ENCODE data around the gene ZBTB26.
"Not testable (repeated sequence)": the region's sequence is repeated elsewhere in the genome, so short reads cannot be mapped to it uniquely, and the experiment has no call there.

Gene ZBTB26

DNA sequence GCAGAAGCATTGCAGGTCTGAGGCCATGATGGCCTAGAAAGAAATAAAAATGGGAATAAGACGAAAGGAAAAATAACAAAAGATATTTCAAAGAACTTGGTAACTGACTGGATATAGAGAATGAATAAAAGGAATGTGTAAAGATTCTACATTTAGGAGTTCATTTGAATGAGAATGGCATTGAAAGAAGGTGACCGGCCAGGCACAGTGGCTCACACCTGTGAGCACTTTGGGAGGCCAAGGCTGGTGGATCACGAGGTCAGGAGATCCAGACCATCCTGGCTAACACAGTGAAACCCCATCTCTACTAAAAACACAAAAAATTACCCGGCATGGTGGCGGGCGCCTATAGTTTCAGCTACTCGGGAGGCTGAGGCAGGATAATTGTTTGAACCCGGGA, 8.6 kb downstream of the ZBTB26 start:
- no peak for DNase-seq

DNA sequence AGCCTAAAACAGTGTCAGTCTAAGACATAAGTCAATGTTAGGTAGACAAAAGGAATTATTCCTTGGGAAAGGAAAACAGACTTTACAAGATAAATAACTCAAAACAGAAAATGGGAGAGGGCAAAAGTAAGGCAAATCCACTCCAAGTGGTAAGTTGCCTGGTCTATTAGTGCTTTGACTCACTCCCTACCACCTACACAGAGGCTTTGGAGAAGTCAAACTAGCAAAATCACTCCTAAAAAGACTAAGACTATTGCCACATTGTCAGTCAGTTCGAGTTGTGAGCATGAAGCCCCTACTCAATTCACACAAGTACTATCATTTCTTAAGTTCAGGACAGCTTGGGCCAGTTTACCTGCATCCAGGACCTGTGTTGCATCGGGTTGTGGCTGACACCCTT, 13.0 kb downstream of the ZBTB26 start:
- DNase-seq = no peak

DNA sequence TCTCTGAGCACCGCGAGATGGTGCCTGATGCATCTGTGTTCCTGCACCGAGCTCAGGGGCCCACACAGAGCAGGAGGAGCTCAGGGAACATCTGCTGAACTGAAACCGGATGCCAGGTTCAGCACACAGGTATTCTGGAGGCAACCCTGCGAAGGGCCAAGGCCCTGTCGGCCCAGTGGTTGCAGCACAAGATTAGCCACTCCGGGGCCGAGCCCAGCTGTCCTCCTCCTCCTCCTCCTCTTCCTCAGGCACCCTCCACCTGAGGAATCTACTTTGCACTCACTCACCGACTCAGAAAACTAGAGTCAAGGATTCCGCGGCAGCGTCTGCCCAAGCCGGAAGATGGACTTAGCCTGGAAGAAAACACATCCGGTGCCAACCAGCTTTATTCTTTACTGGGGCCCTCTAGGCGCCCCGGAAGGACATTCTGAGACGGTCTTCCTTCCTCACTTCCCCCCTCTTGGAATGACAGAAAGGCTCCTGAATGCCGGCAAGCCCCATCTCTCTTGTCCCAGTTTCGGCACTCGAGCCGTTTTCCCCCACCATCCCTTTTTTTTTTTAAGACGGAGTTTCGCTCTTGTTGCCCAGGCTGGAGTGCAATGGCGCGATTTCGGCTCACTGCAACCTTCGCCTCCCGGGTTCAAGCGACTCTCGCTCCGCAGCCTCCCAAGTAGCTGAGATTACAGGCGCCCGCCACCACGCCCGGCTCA, 18.2 kb downstream of the ZBTB26 start, which contains the start of gene ZBTB6:
Gene ZBTB6 (minus strand): TSS at position 360 of the 710 bp plus-strand sequence. CDS start 1,251 bp downstream, outside the sequence.
- peak; percentile 58 to 71 for DNase-seq

DNA sequence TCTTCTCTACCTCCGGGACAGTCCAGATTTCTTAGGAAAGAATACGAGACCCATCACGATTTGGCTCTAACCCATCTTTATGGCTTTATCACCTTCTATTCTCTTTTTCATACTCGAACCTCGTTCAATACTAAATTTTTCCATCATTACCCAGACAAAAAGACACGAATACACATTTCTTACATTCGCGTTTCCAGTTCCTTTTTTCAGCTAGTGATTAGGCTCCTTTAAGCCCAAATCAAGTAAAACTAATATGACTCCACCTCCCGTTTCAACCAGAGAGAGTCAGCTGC, 18.7 kb downstream of the ZBTB26 start:
- no peak for DNase-seq

DNA sequence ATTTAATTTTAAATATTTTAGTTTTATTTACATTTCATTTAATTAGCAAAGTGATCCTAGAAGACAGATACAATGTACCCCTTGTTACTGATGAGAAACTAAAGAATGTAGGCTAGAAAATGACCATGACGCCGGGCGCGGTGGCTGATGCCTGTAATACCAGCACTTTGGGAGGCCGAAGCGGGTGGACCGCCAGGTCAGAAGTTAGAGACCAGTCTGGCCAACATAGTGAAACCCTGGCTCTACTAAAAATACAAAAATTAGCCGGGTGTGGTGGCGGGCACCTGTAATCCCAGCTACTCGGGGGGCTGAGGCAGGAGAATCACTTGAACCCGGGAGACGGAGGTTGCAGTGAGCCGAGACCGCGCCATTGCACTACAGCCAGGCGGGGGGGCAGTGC, 25.2 kb downstream of the ZBTB26 start:
- not testable (repeated sequence) for DNase-seq

DNA sequence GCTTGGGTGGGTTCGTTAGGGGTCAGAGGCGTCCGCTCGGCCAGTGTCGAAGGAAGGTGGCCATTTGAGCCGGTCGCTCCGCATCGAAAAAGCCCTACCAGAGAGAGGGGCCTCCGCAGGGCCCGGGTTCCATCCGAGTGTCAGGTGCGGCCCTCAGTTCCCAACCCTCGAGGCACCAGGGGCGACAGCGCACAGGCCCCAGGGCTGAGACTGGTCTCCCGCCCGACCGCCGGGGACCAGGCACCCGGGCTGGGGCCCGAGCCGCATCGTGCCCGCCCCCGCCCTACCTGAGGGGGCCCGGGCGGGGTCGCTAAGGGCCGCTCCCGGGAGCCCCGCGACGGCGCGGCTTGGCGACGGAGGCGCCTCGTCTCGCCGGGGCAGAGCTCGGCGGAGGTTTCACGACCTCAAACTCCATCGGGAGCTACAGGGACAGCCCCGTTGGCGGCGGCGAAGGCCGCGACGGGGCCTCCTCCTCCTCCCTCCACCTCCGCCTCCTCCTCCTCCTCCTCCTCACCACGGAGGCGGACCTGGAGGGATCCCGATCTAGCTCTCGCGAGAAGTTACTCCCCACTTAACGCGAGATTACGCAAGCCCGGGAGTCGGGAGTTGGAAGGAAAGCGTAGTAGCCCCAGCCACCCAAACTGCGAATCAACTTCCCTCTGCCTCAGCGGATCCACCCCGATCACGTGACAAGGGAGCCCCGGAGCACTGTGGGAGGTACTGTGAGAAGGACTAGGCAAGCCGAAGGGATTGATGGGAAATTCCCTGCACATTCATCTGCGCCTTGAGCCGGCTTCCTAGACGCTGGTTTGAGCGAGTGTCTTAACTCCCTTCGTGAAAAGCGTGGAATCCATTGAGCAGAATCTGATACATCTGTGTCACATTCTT, 26.2 kb downstream of the ZBTB26 start, which contains the start of gene RC3H2:
Gene RC3H2 (minus strand): TSS at position 537 of the 888 bp plus-strand sequence. CDS start 7,850 bp downstream, outside the sequence.
- peak; percentile 99 for DNase-seq

DNA sequence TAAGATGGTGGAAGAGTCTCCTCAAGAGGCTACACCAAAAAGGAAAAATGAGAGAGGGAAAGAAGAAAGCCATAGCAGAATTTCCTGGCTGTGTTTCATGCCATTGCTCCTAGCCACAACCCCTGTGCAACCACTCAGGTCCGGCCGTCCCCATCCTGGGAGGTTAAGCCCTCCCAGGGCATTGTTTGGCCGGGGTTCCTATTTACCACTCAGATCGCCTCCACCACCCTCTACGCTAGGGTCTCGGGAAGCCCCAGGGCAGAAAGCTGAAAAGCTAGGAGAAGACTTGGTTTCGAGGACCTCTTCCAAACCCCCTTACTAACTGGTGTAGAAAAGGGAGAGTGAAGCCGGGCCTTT, 26.9 kb downstream of the ZBTB26 start:
- peak in 1 of 2 experiments; percentile 13 for DNase-seq

DNA sequence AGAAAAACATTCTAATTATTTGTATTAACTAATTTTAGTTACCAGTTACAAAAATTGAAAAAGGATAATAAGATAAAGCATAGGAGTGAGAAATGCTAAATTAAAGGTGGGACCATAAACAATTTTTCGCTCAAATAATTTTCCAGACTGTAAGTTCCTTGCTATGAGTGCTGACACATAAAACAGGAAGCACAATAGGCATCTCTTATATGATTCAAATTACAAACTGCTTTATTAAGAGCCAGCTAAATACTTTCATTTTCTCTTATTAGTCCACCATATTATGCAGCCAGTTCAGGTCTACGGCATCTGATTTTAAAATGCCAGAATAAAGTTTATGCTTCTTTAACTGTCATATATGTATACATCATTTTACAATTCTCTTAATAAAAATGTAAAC, 30.5 kb downstream of the ZBTB26 start:
- no peak for DNase-seq

DNA sequence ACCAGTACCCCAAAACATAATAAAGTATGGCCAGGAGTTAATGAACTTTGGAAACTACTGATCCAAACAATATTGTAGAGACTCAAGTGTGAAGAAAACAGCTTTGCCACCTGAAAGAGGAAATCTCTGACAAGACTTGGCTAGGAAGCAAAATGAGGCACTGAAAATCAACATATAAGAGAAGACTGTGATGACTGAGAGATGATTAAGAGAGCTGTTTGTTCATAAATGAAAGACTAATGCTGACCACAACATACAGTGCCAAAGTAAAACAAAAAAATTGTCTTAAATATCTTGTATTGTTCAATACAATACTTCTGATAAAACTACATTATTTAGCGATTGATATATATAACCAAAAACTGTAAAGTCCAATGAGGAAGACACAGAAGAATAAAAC, 33.3 kb downstream of the ZBTB26 start:
- no peak for DNase-seq

DNA sequence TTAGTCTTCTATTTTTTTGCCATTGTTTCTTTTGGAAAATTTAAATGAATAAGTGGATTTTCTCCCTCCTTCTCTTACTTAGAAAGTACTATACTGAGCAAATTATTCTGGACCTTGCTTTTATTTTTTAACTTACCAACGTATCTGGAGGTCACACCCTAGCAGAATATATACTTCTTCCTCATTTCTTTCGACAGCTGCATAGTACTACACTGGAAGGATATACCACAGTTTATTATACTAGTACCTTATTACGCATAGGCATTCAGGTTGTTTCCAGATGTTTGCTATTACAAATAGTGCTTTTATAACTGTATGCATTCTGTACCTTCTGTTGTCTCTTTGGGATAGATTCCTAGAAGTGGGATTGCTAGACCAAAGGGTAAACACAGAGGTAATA, 42.8 kb downstream of the ZBTB26 start:
- DNase-seq = no peak

DNA sequence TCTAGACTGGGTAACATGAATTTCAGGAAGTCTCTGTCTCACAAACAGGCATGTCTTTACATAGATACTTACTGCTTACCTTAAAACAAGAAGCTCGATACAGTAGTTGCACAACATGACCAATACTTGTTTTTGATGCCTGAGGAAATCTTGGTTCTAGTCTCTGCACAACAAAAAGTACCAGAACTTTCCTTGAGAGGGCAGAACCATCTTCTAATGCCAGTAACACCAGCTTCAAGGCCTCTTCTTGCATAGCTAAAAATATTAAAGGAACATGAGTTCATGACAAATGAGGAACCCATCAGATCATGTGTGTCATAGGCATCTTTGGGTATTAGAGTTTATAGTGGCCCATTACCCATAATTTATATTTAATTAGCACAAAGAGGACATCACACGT, 48.2 kb downstream of the ZBTB26 start:
- no peak for DNase-seq

DNA sequence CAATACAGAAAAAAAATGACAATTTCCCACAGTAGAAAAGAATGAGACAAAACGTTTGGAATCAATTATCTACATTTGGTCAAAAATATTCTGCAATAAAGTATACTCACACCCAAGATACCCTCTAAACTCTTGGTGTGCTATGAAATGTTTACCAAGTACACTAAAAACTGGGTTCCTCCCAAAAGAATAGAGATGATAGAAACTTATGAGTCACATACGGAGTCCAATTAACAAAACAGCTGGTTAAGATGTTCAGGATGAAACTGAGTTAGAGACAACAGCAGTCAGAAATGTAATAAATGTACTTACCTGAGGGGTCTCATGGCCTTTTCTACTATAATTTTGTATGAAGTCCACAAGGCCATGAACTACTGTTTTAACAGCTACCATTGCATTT, 51.9 kb downstream of the ZBTB26 start:
- no peak for DNase-seq

DNA sequence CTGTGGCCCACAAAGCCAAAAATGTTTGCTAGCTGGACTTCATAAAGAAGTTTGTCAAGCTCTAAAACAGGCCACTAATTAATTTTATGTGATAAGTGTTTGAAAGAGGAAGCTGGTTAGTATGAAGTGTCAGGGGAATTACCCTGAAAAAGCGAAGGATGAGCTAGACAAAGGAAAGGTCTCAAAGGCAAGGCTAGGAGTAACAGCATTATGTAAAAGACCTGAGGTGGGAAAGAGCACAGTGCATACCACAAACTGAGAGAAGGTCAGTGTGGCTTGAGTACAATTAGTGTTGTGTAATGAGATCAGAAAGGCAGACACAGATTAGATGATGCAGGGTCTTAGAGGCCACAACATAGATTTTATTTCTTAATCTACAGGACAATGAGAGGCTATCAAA, 55.8 kb downstream of the ZBTB26 start:
- DNase-seq = no peak

DNA sequence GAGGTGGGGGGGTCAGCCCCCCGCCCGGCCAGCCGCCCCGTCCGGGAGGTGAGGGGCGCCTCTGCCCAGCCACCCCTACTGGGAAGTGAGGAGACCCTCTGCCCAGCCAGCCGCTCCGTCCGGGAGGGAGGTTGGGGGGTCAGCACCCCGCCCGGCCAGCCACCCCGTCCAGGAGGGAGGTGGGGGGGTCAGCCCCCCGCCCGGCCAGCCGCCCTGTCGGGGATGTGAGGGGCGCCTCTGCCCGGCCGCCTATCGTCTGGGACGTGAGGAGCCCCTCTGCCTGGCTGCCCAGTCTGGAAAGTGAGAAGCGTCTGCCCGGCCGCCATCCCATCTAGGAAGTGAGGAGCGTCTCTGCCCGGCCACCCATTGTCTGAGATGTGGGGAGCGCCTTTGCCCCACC, 64.0 kb downstream of the ZBTB26 start:
- not testable (repeated sequence) for DNase-seq

DNA sequence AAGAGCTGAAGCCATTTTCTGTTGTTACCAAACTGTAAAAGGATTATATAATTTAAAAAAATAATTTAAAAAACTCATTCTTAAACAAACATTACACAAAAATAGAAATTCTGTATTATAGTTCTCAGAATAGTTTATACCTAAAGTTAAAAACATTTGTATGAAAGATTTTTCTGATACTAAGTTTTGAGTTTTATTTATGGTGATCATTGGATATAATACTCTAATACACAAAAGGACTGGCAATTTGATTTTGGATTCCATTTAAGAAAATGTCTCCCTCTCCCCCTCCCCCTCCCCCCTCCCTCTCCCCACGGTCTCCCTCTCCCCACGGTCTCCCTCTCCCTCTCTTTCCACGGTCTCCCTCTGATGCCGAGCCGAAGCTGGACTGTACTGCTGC, 65.2 kb downstream of the ZBTB26 start:
- no peak for DNase-seq

All from NCI-H1930 (cell line).